GM23248 (cell line): ENCODE results near the gene SMCO3. TPM values are rescaled to one million over a fixed set of nuclear protein-coding genes. Genes with fewer than 3 reads are reported as not detected.

Experiments
- DNase-seq: peaks from one replicate; pipeline ENCODE4 v3.0.0-alpha.2; 2015
- H2AFZ ChIP-seq: fragments of 200-600 bp; sonication (generic); 2 replicates; pipeline ENCODE4 v1.6.1; 2016; ENCODE audit warnings: antibody characterized with exemption
- H3F3A ChIP-seq: fragments of 200-600 bp; sonication (generic); 2 replicates; pipeline ENCODE4 v1.6.1; 2016; ENCODE audit warnings: mild to moderate bottlenecking, antibody characterized with exemption, mixed run types; ENCODE audit not compliant: insufficient read depth
- H3K27ac ChIP-seq: fragments of 200-600 bp; sonication (generic); 2 replicates; pipeline ENCODE4 v1.5.1; 2016; ENCODE audit warnings: mild to moderate bottlenecking
- H3K27me3 ChIP-seq: fragments of 200-600 bp; sonication (generic); replicated peaks from 2 replicates; pipeline ENCODE4 v1.6.1; 2016; ENCODE audit warnings: mild to moderate bottlenecking; ENCODE audit not compliant: insufficient read depth
- H3K36me3 ChIP-seq: fragments of 200-600 bp; sonication (generic); 2 replicates; pipeline ENCODE4 v1.6.1; 2016; ENCODE audit warnings: low read depth, mild to moderate bottlenecking
- H3K4me1 ChIP-seq: fragments of 200-600 bp; sonication (generic); 2 replicates; pipeline ENCODE4 v1.6.1; 2016; ENCODE audit warnings: mild to moderate bottlenecking; ENCODE audit not compliant: insufficient read depth
- H3K4me2 ChIP-seq: fragments of 200-600 bp; sonication (generic); one replicate; pipeline ENCODE4 v1.6.1; 2016; ENCODE audit warnings: mild to moderate bottlenecking; ENCODE audit not compliant: unreplicated experiment
- H3K4me3 ChIP-seq: fragments of 200-600 bp; sonication (generic); 2 replicates; pipeline ENCODE4 v1.5.1; 2016; ENCODE audit warnings: mild to moderate bottlenecking
- H3K79me2 ChIP-seq: fragments of 200-600 bp; sonication (generic); 2 replicates; pipeline ENCODE4 v1.6.1; 2016; ENCODE audit warnings: mild to moderate bottlenecking; ENCODE audit not compliant: insufficient read depth
- H3K9ac ChIP-seq: fragments of 200-600 bp; sonication (generic); 2 replicates; pipeline ENCODE4 v1.6.1; 2016; ENCODE audit warnings: mild to moderate bottlenecking
- H3K9me2 ChIP-seq: fragments of 200-600 bp; sonication (generic); 2 replicates; pipeline ENCODE4 v1.6.1; 2016; ENCODE audit warnings: mixed run types, mild to moderate bottlenecking, moderate library complexity; ENCODE audit not compliant: insufficient read depth
- H3K9me3 ChIP-seq: fragments of 200-600 bp; sonication (generic); one replicate; pipeline ENCODE4 v1.6.1; 2017; ENCODE audit warnings: low read depth
- H4K20me1 ChIP-seq: fragments of 200-600 bp; sonication (generic); 2 replicates; pipeline ENCODE4 v1.6.0; 2016; ENCODE audit not compliant: insufficient read depth
- EZH2 ChIP-seq: fragments of 200-600 bp; sonication (generic); IDR thresholded peaks from 2 replicates; pipeline ENCODE4 v1.6.1; 2018; ENCODE audit warnings: antibody characterized with exemption, mild to moderate bottlenecking; ENCODE audit not compliant: insufficient read depth, poor library complexity, severe bottlenecking
- EZH2phosphoT487 ChIP-seq: fragments of 200-600 bp; sonication (generic); IDR thresholded peaks from 2 replicates; pipeline ENCODE4 v1.6.1; 2018; ENCODE audit warnings: antibody characterized with exemption, moderate library complexity, mild to moderate bottlenecking, low read depth; ENCODE audit not compliant: insufficient read depth
- whole genome bisulfite sequencing, 2 experiments: methylation state at CpG; one replicate each; pipeline ENCODE4 v1.1.6; 2015 to 2017; ENCODE audit warnings: low lambda C conversion rate in 2 of 2, low coverage in 1 of 2; ENCODE audit errors: missing lambda C conversion rate in 2 of 2; 5-methylcytosine and 5-hydroxymethylcytosine counted together
- in situ Hi-C: fragments of 300-500 bp; cut with MboI; formaldehyde crosslinking; loops from 2 replicates; pipeline ENCODE4 v1.15.0; 2020
- polyA plus RNA-seq: library from polyadenylated mRNA; unstranded; fragments of >200 nt; fragmentation: Nextera tagmentation; extraction: Ambion mirVana; gene quantifications from 2 replicates; pipeline ENCODE4 v1.2.1, GENCODE V29; 2016
- total RNA-seq: library from RNA; depleted of rRNA; stranded (reverse); fragments of >200 nt; shearing (Covaris generic); gene quantifications from 2 replicates; pipeline ENCODE4 v1.2.3, GENCODE V29; 2014

Gene SMCO3
- total and polyA plus RNA-seq, 2 experiments from 2014 or later, result not detected

GRCh38 chr12:14842315-14842714, 28.3 kb upstream of the SMCO3 start:
- H3K4me2 ChIP-seq, result peak overlapping the region; percentile 38
- H3K9ac ChIP-seq, result no peak overlapping the region
- no peak for TF ChIP-seq EZH2phosphoT487
- no peak for TF ChIP-seq EZH2
- no peaks in the 10 kb centered on the region for H3K36me3 ChIP-seq
- H4K20me1 ChIP-seq, result no peaks in the 10 kb centered on the region
- no peak for DNase-seq
- peaks cover 38% of the 10 kb centered on the region for H3K4me1 ChIP-seq
- in situ Hi-C loops, result loop anchor here (5.0 kb wide), 1 partner anchor 155 kb away; no protein-coding TSS in a partner anchor
- 65 to 66% methylated on average over 3 of the region's 3 CpGs for WGBS, 2 experiments
- H3K79me2 ChIP-seq, result no peaks in the 10 kb centered on the region
- 0 out of 2 replicates have a peak overlapping the region, but pooled peaks have one; percentile 2 for H3K4me3 ChIP-seq
- no peak overlapping the region for H2AFZ ChIP-seq
- H3K27ac ChIP-seq, result no peak overlapping the region
- H3K27me3 ChIP-seq, result no peaks in the 10 kb centered on the region
- peaks cover 19% of the 10 kb centered on the region for H3F3A ChIP-seq
- no peaks in the 10 kb centered on the region for H3K9me3 ChIP-seq
- no peaks in the 10 kb centered on the region for H3K9me2 ChIP-seq

DNA sequence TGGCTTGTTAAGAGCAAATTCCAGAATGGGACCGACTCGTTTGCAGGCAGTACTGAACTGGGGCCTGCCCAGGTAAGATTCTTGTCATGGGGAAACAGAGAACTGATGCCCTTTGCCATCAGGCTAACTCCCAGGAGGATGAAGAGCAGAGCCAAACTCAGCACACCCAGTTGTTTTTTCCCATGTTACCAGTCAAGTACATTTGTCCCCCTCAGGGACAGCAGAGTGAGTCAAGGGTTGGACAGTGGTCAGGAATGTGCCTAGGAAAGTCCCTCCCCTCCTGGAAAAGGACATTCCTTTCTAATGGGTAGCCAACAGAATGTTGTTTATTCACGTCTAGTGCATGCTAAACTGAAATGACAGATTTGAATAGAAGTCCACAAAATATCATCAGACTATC, 27.8 kb upstream of the SMCO3 start:
- no peaks in the 10 kb centered on the region for H4K20me1 ChIP-seq
- no peaks in the 10 kb centered on the region for H3K9me2 ChIP-seq
- H3K4me3 ChIP-seq, result 0 out of 2 replicates have a peak overlapping the region, but pooled peaks have one; percentile 2
- H3K27ac ChIP-seq, result no peak overlapping the region
- H3K9ac ChIP-seq, result no peak overlapping the region
- no peaks in the 10 kb centered on the region for H3K36me3 ChIP-seq
- H3K79me2 ChIP-seq, result no peaks in the 10 kb centered on the region
- peak; percentile 61 for DNase-seq
- in situ Hi-C loops, result loop anchor here (5.0 kb wide), 1 partner anchor 156 kb away; no protein-coding TSS in a partner anchor
- H3K4me1 ChIP-seq, result peaks cover 40% of the 10 kb centered on the region
- H3K9me3 ChIP-seq, result no peaks in the 10 kb centered on the region
- 1 to 2% methylated on average over 3 of the region's 3 CpGs for whole genome bisulfite sequencing, 2 experiments
- H2AFZ ChIP-seq, result no peak overlapping the region
- H3K4me2 ChIP-seq, result peak overlapping the region; percentile 38
- no peak for TF ChIP-seq EZH2
- no peaks in the 10 kb centered on the region for H3K27me3 ChIP-seq
- peaks cover 24% of the 10 kb centered on the region for H3F3A ChIP-seq

- Histone ChIP-seq H3K27me3 (no peaks in the 10 kb centered on the region), H3K36me3 (no peaks in the 10 kb centered on the region), H3K4me3 (no peak overlapping the region), H3F3A (peaks cover 32% of the 10 kb centered on the region), H3K9me2 (no peaks in the 10 kb centered on the region), H3K27ac (no peak overlapping the region), H4K20me1 (no peaks in the 10 kb centered on the region), H3K4me1 (peaks cover 44% of the 10 kb centered on the region), H3K9ac (no peak overlapping the region), H3K9me3 (no peaks in the 10 kb centered on the region), H3K79me2 (no peaks in the 10 kb centered on the region), H2AFZ (no peak overlapping the region), H3K4me2 (no peak overlapping the region)
- no peak for DNase-seq
- 86 to 90% methylated on average over 4 of the region's 4 CpGs for WGBS, 2 experiments
- in situ Hi-C loops, result loop anchor here (5.0 kb wide), 1 partner anchor 157 kb away; no protein-coding TSS in a partner anchor
- no peak for TF ChIP-seq EZH2
- TF ChIP-seq EZH2phosphoT487, result no peak
These were observed 26.6 kb upstream of the SMCO3 start for GRCh38 chr12:14840616-14841015.

DNA sequence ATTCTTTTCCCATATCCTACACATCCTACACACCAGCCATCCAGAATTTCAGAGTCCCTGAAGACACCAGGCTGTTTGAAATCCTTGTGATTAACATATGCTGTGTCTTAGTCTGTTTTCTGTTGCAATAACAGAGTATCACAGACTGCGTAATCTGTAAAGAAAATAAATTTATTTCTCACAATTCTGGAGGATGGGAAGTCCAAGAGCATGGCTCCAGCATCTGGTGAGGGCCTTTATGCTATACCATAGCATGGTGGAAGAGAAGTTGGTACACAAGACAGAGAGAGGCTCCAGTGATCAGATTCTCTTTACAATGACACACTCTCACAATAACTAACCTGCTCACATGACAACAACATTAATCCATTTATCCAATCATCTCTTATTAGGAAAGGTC, 25.3 kb upstream of the SMCO3 start:
- WGBS, 2 experiments, result 96 to 100% methylated on average over 1 of the region's 1 CpG
- Histone ChIP-seq H3K9me2 (no peaks in the 10 kb centered on the region), H3K27me3 (no peaks in the 10 kb centered on the region), H3K4me2 (no peak overlapping the region), H4K20me1 (no peaks in the 10 kb centered on the region), H3K4me1 (peaks cover 41% of the 10 kb centered on the region), H3K4me3 (no peak overlapping the region), H3F3A (peaks cover 32% of the 10 kb centered on the region), H2AFZ (no peak overlapping the region), H3K79me2 (no peaks in the 10 kb centered on the region), H3K9me3 (no peaks in the 10 kb centered on the region), H3K9ac (no peak overlapping the region), H3K36me3 (no peaks in the 10 kb centered on the region), H3K27ac (no peak overlapping the region)
- TF ChIP-seq EZH2, result no peak
- no peak for TF ChIP-seq EZH2phosphoT487
- in situ Hi-C loops, result no loop called here
- no peak for DNase-seq
